Central memory CD4-positive, alpha-beta T cell (primary cell): Measurements from ENCODE around the gene EHF.
"Not testable (repeated sequence)": the region's sequence is repeated elsewhere in the genome, so short reads cannot be mapped to it uniquely, and the experiment has no call there.

Experiments
- DNase-seq: peaks from one replicate; pipeline ENCODE4 v3.0.0; 2022
- total RNA-seq, 3 experiments: gene quantifications; one replicate each; lab custom pipeline; 2026; lab: John Stamatoyannopoulos, UW

EHF gene
- 0 reads per million in 3 experiments for total RNA-seq

DNA sequence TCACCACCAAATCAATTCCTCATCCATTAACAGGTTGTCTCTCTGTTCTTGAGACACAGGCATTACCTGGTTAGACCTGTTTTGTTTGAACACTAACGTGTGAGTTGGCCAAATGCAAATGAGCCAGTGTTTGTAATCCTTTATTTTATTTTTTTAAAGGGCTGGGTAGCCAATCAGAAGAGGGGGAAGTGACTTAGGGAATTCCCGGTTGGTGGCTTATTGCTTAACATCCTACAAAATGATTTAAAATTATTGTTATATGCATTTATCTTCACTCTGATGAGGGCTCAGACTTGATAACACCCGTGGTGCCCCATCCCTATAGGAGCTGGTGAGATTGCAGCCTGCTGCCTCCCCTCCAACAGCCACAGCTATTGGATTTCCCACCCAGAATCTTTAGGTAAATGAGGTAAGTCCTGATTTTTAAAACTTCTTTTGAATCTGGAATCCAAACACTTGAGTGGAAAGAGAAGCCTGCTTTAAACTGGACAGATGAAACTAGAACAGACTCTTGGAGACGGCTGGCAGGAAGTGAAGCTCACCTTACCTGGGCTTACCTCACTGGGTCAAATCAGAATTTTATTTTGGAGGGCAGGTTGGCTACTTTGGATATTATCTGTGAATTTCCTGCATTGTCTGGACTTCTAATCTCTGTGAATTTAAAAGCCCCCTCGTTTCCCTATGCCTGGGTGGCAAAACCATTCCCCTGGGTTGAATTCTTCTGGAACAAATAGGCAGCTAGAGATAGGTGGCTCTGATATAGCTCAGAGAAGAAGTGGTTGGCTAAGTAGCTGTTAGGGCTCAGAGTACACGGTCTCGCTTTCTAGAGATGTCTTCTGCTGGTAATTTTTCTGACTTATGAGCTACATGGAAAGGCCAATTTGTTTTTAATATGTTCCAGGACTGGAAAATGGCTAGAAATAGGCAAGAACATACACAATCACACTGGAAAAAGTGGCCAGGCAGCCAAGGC is at the start of gene EHF:
Gene EHF (plus strand): TSS at position 274 of the 973 bp plus-strand sequence. CDS start 21,538 bp downstream, outside the sequence.
- DNase-seq, result no peak

DNA sequence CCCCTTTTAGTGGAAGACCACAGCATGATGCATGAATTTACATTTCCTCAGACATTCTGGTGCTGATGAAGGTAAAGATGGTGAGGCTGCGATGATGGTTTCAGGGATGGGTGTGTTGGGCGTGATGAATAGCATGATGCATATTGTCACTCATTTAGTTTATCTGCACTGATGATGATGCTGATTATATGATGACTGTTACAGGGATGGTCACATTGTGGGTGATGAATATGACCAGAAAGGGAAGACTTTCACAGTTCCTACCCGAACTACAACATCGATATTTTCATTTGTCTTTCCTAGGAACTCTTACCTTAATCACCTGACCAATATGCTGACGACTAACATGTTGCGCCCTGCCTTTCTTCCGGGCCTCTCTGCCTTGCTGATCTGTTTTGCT is 47.4 kb upstream of the EHF start:
- DNase-seq, result no peak

DNA sequence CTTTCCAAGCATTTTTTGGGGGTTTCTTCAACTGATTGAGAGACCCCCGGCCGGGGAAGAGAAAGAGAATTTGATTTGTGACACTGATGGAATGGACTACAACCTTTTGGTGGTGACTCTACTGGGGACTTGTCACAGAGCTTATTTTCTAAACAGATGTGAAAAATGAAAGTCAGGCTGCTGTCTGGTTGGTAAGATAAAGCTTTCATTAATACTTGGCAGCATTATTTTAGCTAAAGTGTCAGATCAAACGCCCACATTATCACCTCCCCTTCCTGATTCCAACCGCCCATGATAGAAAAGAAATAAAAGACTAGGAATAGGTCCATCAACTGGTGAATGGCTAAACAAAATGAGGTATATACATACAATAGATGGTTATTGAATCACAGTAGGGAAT is 45.6 kb upstream of the EHF start:
- no peak for DNase-seq

DNA sequence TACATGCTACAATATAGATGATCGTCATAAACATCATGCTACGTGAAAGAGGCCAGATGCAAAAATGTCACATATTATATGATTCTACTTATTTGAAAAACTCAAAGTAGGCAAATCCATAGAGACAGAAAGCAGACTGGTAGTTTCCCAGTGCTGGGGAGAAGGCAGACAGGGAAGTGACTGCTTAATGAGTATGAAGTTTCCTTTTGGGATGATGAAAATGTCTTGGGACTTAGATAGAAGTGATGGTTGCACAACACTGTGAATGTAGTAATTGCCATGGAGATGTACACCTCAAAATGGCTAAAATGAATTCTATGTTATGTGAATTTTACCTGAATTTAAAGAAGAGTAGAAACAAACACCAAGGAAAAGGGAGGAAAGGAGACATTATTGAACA is 45.2 kb upstream of the EHF start:
- DNase-seq, result no peak

DNA sequence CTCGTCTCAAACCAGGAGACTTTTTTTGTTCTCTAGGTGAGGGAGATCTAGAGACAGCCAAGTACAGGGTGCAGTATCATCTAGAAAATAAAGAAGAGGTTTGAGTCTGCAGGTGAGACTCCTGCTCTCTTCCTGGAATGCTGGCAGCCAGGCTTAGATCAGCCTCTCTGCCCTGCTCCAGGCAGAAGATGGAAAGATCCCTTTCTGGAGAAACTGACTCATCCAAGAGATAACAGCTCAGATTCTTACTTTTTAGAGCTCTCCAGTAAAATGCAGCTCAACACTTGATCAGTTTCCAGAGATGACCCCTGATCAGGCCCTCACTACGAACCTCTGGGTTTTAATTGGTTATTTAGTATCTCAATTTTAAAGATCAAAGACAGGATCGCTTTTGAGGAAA is 44.6 kb upstream of the EHF start:
- DNase-seq, result no peak

DNA sequence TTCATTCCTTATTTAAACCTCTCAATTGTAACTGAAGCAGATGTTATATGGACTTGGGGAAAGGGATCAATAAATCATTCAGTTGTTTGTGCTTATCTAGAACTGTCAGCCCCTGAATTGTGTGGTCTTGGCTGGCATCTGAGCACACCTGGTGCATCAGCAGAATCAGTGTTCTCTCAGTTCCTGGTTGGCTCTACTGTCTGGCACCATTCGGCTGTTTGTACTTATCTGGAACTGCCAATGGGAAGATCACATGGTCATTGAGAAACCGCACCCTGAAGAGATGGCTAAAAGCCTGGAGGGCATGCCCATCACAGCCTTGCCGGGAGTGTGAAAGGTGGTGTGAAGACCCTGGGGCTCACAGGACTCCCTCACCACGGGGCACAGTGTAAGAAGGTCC is 37.1 kb upstream of the EHF start:
- DNase-seq, result no peak

DNA sequence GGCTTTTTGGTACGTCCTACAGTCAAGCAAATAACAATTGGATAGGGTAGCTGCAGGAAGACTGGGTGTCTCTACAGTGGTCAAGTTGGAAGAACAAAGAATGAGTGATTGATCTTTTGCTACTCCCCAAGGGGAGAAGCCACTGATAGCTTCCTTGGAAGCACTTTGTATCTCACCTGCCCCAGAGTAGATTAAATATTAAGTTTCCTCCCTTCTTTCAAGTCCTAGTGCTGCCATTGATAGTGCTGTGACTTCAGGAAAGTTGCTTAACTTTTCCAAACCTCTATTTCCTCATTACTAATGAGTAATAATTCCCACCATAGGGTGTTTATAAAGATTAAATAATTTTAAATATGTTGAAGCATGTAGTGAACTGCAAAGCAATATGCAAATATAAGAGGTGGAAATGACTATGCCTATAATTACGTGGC is 35.6 kb upstream of the EHF start:
- no peak for DNase-seq

DNA sequence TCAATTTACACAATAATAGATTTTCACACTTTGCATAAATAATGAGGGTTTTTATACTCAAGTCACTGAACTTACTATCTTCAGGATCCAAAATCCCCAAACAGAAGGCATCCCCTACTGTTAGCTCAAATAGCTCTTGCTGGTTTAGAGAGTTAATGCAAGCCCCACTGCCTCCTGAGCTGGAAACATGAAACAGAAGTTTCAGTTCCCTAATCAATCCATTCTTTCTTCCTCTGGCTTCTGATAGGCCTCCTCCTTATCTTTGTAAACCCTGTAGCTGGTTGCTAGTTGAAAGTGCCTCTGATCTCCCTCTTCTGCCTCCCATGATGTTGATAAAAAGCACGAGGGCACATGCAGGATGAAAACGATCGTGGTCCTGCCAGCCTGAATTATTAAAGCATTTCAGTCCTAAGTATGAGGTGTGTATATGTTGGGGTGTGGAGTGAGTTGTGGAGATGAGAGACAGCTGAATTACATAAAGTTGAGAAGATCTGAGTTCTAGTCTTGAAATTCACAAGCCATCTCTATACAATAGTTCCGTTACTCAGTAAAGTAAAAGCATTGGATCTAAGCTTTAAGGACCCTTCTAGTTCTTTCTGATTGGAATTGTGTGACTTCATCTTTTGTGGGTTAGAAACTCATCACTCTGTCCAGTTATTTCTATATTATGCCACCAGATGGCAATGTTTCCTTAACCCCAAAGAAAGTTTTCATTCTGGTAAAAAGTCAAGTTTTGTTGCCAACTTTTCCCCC is 35.0 kb upstream of the EHF start:
- DNase-seq, result peak; percentile 12

DNA sequence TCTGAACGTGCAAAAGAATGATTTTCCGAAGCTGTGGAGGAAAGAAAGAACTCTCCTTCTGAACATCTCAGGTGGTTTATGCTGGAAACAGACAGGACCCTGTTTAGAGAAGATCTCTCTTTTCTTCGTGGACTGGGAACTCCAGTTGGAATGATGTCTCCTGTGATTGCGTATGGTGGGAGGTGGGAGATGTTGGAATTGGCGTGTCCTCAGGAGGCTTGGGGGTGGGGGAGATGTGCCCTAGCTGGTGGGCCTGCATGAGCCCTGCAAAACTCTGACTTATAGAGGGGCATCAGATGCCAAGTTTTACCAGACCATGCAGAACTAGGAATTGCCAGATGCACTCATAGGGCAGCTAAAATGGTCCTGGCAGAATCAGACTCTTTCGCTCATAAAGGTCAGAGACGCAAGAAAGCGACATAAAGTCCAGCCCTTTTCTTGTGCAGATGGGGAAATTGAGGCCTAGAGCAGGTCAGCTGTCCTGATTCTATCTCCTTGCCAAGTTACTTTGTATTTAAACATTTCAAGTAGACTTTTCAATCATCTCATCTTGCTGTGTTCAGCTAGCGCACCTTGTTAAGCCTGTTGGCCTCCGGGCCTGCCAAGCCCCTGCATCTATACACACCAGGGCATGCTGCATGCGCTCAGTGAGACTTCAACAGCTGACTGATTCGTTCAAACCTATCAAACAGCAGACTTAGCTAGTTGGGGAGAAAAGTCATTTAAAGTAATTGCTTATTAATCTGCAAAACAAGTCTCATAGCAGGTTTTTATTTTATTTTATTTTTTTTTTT is 34.2 kb upstream of the EHF start:
- no peak for DNase-seq

DNA sequence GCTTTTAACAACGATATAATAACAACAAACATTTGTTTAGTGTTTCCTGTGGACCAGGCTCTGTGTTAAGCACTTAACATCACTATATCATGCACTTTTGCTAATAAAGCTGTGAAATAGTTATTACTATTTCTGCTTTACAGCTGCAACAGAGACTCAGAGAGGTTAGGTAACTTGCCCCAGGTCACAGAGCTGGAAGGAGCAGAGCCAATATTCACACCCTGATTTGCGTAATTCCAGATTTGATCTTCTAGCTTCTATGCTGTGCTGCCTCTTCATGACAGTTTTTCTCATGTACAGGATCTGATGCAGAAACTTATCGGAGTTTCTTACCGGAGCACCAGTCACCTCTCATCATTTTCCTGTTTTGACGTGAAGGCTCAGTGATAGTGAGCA is 33.6 kb upstream of the EHF start:
- no peak for DNase-seq

DNA sequence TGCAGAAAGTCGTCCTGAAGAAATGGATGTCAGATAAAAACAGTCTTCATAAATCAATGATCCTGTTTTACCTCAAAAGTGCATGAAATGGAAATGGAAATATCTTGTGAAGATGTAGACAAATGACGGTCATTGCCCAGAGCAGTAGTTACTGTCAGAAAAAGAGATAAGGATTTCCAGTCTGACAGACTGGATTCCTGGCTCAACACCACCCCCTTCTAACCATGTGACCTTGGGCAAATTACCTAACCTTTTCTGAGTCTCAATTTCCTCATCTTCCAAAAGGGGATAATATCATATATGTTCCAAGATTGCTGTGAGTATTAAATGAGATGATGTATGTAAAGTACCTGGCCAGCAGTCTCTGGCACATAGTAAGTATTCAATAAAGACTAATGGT is 32.9 kb upstream of the EHF start:
- DNase-seq, result no peak

DNA sequence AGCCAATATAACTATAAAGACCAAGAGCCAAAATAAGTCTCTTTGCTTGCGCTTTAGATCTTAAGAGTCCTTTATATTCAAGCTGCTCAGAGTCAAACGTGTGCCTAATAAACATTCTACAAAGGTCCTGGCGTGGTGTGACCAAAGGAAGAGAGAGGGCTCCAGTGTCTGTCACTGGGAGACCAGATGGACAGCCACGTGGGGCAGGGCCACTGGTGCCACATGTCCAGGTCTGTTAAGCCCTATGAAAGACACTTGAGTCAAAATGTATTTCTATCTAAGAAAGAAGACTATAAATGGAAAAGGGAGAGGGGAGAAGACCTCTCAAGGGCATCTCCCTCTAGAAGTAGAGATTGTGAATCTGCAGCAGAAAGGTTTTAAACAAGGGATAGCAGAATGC is 32.2 kb upstream of the EHF start:
- DNase-seq, result no peak

DNA sequence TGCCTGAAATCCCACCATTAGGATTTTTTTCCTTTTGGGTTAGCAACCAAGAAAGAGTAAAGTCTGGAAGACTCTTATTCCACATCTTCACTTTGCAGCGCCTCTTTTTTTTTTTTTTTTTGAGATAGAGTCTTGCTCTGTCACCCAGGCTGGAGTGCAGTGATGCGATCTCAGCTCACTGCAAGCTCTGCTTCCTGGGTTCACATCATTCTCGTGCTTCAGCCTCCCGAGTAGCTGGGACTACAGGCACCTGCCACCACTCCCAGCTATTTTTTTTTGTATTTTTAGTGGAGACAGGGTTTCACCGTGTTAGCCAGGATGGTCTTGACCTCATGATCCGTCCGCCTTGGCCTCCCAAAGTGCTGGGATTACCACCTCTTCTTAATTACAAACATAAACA is 31.7 kb upstream of the EHF start:
- not testable (repeated sequence) for DNase-seq

DNA sequence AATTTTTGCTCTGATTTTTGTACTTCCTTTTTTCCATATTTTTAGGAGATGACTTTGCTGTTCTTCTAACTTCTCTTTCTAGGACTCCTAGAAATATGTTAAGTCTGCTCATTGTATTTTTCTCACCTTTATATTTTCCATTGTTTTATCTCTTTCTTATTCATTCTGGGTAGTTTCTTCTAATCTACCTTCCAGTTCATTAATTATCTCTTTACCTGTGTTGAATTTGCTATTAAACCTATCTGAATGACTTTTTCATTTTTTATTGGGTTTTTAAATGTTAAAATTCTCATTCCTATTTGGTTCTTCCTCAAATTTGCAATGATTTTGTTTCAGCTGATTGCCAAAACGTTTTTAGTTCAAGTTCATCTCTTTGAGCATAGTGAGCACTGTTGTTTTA is 27.8 kb upstream of the EHF start:
- DNase-seq, result no peak

DNA sequence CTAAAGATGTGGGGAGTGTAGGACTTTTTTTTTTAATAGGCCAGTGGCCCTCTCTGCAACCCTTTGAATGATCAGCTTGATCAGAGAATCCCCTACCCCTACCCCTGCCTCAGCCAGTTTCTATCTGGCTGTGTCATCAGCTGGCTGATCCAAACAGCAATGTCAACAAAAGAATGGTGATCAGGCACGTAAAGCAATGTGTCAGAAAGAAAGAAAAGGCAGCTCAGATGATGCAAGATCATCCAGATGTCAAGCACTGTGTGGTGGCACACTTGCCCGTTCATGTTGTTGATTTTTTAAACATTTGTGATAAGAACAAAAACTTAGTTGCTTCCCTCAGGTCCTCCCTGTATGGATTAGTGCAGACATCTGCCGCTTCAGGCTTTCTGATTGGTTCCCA is 26.3 kb upstream of the EHF start:
- no peak for DNase-seq

DNA sequence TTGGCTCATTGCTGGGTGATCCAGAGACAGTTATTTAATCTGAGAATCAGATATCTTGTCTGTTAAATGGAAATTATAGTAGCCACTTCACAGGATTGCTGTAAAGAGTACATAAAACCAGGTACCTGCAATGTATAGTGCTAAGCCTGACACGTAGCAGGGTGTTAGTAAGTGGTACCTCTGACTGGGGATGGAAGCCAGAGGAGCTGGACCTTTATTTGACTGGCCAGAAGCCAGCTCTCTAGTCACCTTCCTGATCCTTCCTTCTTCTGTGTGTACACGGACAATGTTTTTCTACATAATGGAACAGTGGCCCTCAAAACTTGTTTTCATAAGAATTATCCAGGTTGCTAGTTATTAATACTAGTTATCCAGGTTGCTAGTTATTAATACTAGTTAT is 25.5 kb upstream of the EHF start:
- DNase-seq, result no peak

DNA sequence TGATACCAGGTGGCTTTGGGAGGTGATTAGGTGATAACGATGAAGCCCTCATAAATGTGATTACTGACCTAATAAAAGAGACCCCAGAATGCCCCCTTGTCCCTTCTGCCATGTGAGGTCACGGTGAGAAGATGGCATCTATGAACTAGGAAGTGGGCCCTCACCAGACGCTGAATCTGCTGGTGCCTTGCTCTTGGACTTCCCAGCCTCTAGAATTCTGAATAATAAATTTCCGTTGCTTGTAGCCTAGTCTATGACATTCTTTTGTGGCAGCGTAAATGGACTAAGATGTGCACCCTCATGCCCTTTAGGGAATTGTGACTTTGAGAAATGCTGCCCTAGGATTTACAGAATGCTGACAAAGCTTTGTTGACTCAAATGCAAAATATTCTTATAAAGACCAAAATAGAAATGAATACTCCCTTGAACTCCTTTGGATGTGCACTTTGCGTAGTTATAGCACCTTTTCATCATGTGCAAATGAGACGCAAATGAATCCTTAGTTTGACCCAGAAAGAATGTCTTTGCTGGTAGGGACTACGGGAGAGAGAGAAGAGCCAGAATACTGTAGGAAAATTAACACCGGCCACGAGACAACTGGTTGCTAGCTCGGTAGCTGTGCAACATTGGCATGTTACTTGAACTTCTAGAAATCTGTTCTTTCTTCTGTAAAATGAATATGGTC is 24.8 kb upstream of the EHF start:
- DNase-seq, result no peak

DNA sequence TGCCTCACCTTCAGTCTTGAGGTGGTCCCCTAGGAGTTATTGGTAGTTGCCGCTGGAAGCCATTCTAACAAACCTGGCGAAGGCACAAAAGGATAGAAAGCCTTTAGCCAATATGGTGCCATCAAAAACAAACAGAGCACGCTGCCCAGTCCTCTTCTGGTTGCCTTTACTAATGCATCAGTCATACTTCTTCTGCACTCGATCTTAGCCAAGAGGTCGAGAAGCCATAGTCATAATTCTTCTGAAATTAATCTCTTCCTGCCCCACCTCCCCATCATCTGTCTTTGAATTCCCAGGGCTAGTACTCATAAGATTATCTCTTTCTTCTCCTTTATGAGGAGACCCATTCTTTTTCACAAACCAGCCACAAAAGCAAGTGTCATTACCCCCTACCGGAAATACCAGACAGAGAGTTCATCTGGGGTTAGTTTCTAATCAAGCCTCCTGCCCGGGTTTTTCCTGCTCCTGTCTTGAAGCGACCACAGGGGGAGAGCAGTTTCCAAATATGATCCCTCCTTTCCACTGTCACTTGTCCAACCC is 21.4 kb upstream of the EHF start:
- no peak for DNase-seq

DNA sequence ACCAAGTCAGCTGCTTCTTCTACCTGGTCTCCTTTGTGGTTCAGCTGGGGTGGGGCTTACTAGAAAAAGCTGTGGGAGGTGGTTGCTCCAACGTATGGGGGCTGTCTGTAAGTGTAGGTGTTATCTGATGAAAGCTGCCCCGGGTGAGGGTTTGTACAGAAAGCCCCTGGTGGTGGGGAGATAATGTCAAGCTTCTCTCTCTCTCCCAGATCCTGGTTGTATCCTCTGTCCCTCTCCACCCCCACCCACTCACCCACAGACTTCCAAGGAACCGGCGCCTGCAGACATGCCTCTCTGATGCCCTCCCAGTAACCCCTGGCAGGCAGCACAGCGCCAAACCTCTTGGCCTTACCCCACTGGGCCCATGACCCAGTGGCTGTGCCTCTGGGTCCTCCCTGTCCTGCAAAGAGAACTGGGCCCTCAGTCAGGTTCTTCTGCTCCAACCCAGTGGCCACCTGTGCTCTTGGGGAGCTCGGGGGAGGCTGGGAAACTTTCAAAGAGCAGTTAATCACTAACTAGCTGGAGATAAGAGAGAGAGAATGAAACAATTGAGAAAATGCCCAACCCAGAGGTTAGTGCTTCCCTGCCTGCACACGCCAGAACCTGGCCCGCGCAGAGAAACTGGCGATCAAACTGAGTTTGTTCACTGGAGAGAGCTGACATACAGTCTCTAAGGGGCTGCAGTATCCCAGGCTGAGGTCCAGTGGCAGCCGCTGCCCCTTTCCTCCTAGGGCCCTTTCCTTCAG is 20.4 kb upstream of the EHF start:
- no peak for DNase-seq

DNA sequence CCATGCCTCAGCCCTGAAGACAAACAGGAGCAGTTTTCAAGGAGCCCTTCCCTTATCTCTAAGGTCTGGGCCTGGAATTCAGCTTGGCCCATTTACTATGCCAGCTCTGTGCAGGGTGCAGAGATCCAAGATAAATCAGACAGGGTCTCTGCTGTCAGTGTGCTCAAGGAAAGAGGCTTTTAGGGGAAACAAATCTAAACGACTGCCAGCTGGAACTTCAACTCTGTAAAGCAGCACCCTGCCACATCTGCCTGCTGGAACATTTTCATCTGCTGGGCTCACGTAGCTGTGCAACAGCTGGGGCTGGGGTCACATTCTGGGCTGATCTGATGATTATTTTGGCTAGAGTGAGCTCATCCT is 19.8 kb upstream of the EHF start:
- DNase-seq, result no peak

DNA sequence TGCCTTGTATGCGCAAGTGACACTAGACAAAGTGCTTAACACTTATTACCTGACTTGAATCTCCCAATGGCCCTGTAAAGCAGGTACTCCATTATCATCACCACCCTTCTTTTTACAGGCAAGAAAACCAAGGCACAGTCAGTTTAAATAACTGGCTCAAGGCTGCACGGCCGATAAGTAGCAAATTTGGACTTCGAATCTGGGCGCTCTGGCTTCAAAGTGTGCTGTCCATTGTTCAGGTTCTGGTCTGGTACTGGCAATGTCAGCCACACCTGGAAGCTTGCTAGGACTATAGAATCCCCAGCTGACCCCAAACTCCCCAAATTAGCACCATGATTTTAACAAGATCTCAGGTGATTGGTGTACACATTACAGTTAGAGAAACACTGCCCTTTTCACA is 19.3 kb upstream of the EHF start:
- no peak for DNase-seq

DNA sequence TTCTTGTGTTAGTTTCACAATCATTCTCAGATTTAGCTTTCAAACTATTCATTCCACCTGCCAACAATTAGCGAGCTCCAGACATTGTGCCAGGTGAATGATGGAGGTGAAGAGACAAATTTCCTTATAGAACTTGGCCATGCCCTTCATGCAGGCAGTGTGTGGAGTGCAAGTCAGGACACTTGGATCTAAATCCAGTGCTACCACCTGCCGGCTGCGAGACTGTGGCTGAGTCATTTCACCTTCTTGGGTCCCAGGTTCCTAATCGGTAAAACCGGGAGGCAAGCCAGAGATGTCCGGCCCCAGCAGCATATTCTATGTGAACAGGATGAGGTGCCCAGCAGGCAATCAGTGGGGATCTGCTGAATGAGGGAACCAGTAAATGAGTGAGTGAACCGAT is 18.6 kb upstream of the EHF start:
- no peak for DNase-seq
